GM18909 (cell line): ENCODE measurements around the gene DNAJB13.
A peak's percentile ranks its signal among the peaks of the same experiment; 100 is the strongest.
"Not testable (repeated sequence)": the region's sequence is repeated elsewhere in the genome, so short reads cannot be mapped to it uniquely, and the experiment has no call there.

ENCODE experiments used
- ATAC-seq: cut with Tn5 transposase; IDR thresholded peaks from one replicate; pipeline ENCODE4 v1.9.1; 2021; ENCODE audit warnings: mild to moderate bottlenecking; ENCODE audit not compliant: unreplicated experiment, poor library complexity

The DNAJB13 gene

GRCh38 chr11:73950869-73951710 lies at the start of gene DNAJB13:
DNAJB13 (plus strand) TSS chr11:73951026; CDS start chr11:73951070, 44 bp downstream.
- peak; percentile 77 for ATAC-seq

GRCh38 chr11:73902303-73902702 lies 48.5 kb upstream of the DNAJB13 start:
- ATAC-seq, result no peak

GRCh38 chr11:73907191-73907590 lies 43.6 kb upstream of the DNAJB13 start:
- no peak for ATAC-seq

GRCh38 chr11:73912026-73912425 lies 38.8 kb upstream of the DNAJB13 start:
- ATAC-seq, result no peak

- no peak for ATAC-seq
Observed at GRCh38 chr11:73913472-73913871, 37.4 kb upstream of the DNAJB13 start.

- ATAC-seq, result no peak
Observed at GRCh38 chr11:73914284-73914683, 36.5 kb upstream of the DNAJB13 start.

GRCh38 chr11:73916435-73916834 lies 34.4 kb upstream of the DNAJB13 start:
- no peak for ATAC-seq

- ATAC-seq, result no peak
Observed at GRCh38 chr11:73921180-73921579, 29.6 kb upstream of the DNAJB13 start.

- no peak for ATAC-seq
Observed at GRCh38 chr11:73929388-73929787, 21.4 kb upstream of the DNAJB13 start.

- no peak for ATAC-seq
Observed at GRCh38 chr11:73931039-73931645, 19.7 kb upstream of the DNAJB13 start.

- ATAC-seq, result no peak
Observed at GRCh38 chr11:73931951-73932350, 18.9 kb upstream of the DNAJB13 start.

- no peak for ATAC-seq
Observed at GRCh38 chr11:73932781-73933180, 18.0 kb upstream of the DNAJB13 start.

GRCh38 chr11:73936047-73936446 lies 14.8 kb upstream of the DNAJB13 start:
- not testable (repeated sequence) for ATAC-seq

- no peak for ATAC-seq
Observed at GRCh38 chr11:73939096-73939495, 11.7 kb upstream of the DNAJB13 start.

GRCh38 chr11:73940801-73941570 lies 9.8 kb upstream of the DNAJB13 start:
- ATAC-seq, result no peak

- no peak for ATAC-seq
Observed at GRCh38 chr11:73942010-73942409, 8.8 kb upstream of the DNAJB13 start.

- ATAC-seq, result no peak
Observed at GRCh38 chr11:73944085-73944484, 6.7 kb upstream of the DNAJB13 start.

- ATAC-seq, result no peak
Observed at GRCh38 chr11:73944901-73945300, 5.9 kb upstream of the DNAJB13 start.

GRCh38 chr11:73945396-73945795 lies 5.4 kb upstream of the DNAJB13 start:
- no peak for ATAC-seq

- no peak for ATAC-seq
Observed at GRCh38 chr11:73946798-73947458, 3.9 kb upstream of the DNAJB13 start.
